D341Med (cell line): ENCODE data around the gene PEA15.

Source experiments
- DNase-seq: peaks from one replicate; pipeline ENCODE4 v3.0.0; 2012; ENCODE audit warnings: low spot score

Gene PEA15

DNA sequence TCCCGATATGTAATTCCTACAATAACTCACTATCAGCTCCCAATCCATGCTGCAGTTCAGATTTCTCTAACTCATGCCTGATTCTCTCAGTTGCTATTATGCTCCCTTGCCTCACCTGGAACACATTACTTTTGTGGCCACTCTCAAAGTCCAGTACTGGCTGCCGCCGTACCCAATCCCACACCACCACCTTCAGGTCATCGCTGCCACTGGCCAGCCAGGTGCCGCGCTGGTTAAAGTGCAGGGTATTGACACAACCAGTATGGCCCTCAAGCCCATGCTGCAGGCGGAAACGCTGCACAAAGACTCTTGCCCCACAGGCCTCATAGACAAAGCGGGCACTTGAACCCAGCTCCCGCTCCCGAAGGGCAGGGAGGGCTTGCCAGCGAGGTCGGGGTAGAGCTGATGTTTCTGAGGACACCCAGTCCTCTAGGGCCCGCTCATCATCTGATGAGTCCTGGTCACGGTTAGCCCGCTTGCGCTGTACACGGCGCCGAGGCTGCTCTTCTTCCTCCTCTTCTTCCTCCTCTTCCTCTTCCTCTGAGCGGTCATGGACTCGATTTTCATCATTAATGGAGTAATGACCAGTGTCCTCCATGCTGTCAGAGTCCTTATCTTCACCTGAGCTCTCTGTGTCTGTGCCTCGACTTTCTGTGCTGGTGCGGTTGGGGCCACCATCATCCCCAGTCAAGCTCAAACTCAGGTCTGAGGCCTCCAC is 34.6 kb downstream of the PEA15 start:
- no peak for DNase-seq

DNA sequence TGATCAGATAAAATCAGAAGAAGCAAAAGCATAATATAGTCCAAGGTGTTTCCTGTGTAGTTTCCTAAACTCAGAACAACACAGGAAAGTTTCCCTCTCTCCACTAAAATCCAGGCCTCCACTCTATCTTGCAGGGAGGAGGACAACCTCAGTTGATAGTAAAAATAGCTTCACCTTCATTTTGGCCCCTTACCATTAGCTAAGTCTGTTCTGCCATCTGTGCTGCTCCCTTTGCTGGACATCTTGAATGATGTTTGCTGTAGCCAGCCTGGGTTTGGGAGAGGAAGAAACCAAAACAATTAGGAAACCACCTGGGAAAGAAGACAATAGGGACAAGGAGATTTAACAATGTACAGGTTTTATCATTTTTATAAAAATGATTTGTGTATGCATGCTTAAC is 38.6 kb downstream of the PEA15 start:
- DNase-seq = no peak

DNA sequence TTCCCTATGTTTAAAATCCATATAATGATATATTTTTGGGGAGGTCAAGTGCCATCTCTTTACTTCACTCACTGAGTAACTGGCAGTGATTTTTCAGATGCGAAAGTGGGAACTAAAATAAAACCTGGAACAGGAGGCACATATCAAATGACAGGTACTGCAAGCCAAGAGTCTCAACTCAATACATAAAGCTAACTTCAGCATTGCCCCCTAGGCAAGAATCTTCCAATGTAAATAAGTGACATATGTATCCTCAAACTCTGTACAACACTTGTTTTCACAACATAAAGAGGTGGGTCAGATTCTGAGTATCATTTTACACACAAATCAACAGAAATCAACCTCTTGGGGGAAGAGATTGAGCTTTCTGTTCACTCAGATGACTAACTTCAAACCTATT is 39.0 kb downstream of the PEA15 start:
- DNase-seq = no peak

- no peak for DNase-seq
Measured at GRCh38 chr1:160245434-160245833, 40.2 kb downstream of the PEA15 start.

- no peak for DNase-seq
Measured at GRCh38 chr1:160247053-160247452, 41.9 kb downstream of the PEA15 start.

DNA sequence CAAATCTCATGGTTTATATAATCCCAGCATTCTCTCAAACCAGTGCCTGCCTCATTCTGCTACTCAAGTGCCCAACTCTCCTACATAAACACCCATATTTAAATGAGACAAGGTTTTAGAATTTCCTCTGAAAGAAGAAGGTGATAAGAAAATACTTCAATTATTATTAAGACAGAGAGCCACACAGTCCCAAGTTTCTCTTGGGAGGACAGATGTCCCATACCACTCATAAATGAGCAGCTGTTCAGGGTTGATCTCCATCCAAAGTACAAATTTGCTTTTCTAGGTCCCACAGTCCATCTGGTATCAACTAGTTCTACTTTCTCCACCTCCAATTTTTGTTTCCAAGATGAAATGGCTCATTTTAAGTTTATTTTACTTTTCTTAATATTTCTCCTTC is 45.8 kb downstream of the PEA15 start:
- DNase-seq = no peak

GRCh38 chr1:160251687-160252526 is 46.7 kb downstream of the PEA15 start:
- DNase-seq = peak; percentile 79

DNA sequence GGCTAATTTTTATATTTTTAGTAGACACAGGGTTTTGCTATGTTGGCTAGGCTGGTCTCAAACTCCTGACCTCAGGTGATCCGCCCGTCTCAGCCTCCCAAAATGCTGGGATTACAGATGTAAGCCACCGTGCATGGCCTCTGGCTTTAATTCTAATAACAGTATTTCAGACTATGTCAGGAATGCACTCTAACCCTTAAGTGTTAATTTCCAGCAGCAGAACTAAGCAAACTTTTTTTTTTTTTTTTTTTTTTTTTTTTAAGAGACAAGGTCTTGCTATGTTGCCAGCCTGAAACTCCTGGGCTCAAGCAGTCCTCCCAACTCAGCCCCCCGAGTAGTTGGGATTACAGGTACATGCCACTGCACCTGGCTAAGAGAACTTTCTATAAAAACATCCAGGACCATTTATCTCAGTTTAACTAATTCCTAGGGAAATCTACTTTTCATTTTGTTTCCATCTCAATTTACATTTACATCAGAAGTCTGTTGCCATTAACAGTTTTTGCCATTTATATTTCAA is 50.7 kb downstream of the PEA15 start:
- no peak for DNase-seq

DNA sequence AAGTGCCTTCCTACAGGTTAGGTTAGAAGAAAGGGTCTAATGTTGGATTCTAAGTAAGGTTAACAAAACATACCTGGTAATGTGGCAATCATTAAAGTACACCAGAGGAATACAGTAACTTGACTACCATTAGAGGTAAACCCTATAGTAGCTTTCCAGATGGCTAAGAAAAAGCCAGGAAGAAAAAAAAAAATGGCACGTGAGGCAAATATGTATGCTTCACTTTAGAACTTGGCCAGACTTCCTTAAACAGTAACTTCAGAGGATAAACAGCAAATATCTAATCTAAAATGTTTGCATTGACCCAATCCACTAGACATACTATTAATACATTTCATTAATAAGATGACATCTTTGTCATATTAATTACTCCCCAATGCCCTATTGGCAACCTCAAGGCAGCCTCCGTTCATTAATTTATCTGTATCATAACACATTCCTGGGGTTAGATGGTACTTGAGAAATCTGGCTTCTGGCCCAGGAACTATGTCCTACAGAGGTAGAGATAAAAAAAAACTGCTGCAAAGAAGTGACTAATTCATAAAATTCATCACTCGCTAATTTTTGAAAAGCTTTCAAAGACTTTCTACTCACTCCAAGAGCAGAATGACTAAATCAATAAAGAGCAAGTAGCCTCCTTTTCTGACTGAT is 51.3 kb downstream of the PEA15 start:
- DNase-seq = no peak

GRCh38 chr1:160257411-160258015 is 52.3 kb downstream of the PEA15 start:
- no peak for DNase-seq

- DNase-seq = no peak
Measured at GRCh38 chr1:160258177-160258798, 53.1 kb downstream of the PEA15 start.

GRCh38 chr1:160260406-160261382 is 55.5 kb downstream of the PEA15 start:
- no peak for DNase-seq

- DNase-seq = peak; percentile 43
Measured at GRCh38 chr1:160261556-160261892, 56.3 kb downstream of the PEA15 start.

GRCh38 chr1:160261893-160262794 is 57.0 kb downstream of the PEA15 start, which contains the start of gene DCAF8:
DCAF8 (minus strand) TSS chr1:160262549; CDS start chr1:160244008, 18,541 bp downstream.
- DNase-seq = peak; percentile 99

DNA sequence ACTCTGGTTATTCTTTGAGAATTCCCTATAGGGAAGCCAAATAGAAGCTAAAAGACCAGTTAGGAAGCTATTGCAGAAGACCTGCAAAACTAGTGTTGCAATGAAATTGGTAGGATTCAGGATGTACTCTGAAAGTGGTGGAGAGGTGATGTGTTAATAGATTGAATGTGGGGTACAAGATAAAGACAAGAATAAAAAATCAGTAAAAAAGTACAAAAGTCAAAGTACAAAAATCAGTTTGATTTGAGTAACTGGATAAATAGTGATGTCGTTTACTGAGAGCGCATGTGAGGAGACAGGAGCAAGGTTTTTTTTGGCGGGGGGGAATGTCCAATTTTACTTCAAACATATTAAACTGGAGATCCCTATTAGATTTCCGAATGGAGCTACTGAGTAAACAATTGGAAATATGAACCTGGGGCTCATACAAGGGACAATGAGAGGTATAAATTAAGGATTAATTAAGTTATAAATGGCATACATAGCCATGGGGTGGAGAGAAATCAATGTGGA is 59.7 kb downstream of the PEA15 start:
- DNase-seq = no peak
